NCI-H187 (cell line): ENCODE measurements around the gene SPRED2.

Experiments
- DNase-seq, 2 experiments: peaks; one replicate each; lab custom pipeline; 2025; lab: John Stamatoyannopoulos, UW

SPRED2 gene

DNA sequence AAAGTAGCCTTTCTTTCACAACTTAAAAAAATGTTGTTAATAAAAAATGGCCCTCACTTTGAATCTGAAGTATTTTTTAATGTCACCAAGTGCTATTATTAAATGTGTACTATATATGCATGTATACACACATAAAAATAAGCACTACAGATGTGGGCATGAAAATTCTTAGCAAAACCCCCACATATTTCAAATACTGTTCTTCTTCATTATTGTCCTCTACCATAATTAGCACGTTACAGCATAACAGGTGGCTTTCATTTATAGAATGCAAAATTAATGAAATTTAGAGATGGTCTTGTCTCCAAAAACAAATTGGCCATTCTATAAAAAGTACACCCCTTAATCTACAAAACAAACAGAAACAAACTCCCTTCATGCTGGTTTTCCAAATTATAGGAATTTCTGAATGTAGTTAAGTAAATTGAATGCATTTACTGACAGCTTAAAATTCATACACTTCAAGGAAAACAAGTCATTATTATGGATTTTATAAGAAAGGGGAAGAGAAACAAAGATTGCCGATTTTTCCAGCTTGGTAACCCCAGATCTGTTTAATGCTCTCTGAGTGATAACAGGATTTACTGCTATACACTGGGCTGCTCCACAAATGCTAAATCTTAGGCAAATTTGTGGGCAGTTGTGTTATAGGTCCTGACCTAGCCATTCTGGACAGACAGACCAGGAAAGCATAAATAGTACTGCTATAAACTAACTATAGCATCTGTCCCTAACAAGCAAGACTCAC, 67.2 kb downstream of the SPRED2 start:
- DNase-seq = no peak

DNA sequence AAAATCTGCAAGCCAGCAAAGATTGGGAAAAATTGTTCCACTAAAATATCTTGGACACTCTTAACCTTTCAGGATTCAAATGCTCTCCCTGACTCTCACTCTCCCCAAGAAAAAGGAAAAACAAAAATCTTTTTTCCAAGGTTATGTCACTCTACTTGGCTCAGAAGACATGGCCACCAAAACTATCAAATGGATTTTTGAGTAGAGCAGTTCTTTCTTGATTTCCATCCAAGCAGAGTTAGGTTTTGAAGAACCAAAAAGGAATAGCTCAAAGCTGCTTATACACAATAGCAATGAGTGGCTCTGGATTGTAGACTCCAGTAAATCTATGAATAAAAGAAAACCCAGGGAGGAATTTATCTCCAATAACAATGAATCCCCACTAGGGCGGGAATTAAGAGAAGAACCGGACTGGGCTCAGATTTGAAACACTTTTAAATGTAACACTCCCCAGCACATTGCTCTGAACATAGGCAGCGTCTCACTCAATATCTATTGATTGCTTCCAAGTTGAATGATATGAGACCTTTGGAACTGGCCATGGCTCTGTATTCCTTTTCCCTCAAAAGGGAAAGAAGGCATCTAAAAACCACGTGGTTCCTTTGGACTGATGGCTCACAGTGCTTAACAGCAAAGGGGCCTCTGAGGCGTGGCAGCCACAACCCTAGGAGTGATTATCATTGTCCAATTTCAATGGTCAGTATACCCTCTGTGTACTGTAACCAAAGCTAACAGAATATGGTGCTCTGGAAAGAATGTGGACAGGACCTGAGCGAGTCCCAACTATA, 68.3 kb downstream of the SPRED2 start:
- no peak for DNase-seq

DNA sequence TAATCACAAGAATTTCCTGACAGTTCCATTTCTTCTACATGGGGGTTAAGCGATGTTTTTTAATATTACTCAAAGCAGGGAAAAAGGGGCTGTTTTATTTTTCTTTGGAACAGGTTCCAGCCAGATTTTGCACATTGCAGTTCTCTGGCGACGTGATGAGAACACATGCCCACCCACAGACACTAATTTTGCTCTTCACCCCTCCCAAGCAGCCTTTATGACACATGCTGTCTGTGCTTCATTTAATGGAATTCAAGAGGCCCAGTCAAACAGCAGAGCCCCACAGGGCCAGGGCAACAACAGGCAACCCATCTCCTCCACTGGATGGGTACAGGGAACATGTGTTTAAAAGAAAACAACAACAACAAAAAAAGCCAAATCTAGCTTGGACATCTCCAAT, 70.8 kb downstream of the SPRED2 start:
- DNase-seq = no peak

DNA sequence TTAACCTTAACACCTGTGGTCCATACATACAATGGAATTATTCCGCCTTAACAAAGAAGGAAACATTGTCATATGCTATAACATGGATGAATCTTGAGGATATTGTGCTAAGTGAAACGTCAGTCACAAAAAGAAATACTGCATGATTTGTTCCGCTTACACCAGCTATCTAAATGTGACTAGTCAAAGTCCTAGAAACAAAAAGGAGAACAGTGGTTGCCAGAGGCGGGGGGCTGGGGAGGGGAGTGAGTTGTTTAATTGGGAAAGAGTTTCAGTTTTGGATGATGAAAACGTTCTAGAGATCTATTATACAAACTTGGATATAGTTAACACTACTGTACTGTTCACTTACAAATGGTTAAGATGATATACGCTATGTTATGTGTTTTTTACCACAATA, 72.0 kb downstream of the SPRED2 start:
- DNase-seq = no peak

DNA sequence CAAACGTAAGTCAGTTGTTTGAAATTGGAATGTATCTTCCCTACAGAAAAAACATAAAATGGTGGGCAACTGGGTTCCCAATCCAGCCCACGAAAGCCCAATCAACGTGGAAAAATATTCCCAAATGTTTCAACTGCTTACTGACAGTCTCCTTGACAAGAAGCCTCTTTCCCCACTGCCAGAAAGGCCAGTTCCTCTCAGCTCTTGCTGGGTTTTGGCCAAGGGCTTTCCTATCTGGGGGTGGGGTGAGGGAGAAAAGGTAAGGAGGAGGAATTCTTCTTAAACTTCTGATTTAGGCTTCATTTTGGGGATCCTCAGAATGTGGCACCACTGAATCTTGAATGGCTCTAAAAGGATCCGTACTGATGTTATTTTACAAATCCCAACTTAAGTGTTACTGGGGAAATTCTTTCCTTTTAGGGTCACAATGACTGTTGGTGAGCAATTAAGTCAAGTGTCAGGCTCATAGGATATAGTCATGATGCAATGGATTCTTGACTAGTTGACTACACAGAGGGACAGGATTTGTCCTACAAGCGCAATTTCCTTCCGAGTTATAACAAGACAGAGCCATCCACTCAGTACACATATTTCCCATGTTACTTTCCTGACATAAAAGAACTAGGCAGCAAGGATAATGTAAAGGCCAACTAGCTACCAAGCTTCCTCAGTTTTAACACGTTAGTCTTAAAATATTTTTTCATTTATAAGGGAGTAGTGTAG, 73.6 kb downstream of the SPRED2 start:
- DNase-seq = no peak

DNA sequence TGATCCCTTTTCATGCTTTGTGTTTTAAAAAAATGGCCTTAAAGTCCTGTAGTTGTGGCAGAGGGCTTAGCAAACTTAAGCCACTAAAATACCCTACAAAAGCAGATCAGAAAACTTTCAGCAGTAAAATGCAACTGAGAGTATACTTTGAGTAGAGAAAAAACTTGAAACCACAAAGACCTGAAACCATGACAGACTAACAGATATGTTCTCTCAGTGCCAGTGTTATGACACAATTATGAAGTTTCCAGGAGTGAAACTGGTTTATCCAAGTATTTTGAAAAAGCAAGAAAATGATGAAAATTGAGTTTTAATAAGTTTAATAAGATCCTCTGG, 74.5 kb downstream of the SPRED2 start:
- no peak for DNase-seq

DNA sequence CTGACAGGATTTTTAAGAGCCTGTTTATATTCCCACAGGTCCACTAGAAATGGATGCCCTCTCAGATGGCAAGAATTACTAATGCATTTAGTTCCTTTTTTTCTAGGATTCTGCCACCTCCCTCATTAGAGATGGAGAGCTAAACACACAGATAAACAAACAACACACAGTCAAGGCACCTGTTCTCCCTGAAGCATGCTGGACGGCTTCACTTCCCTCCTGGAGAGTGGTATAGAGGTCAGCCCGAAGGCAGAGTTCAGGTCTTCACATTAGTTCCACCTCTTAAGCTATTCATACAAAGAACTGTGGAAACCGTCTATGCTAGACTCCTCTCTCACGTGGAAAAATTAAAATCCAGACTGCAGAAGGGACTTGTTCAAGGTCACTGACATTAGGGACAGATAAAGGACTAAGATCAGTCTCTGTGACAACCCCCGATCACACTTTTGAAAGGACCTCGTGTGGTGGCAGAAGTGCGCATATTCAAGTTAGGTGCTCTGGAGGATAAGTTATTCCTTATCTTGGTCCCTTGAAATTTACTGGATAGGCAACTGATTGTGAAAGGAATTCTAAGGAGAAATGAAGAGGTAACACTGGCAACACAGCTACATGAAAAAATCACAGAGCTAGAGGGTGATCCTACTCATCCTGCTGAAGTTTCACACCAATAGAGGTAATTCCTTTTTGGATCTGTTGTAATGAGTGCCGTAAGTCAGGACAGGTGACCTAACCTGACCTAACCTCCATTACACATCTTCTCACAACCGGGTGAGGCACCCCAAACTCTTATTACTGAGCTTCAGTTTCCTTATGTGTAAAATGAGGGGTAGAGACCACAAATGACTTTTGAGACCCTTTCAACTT, 75.1 kb downstream of the SPRED2 start:
- DNase-seq = no peak

DNA sequence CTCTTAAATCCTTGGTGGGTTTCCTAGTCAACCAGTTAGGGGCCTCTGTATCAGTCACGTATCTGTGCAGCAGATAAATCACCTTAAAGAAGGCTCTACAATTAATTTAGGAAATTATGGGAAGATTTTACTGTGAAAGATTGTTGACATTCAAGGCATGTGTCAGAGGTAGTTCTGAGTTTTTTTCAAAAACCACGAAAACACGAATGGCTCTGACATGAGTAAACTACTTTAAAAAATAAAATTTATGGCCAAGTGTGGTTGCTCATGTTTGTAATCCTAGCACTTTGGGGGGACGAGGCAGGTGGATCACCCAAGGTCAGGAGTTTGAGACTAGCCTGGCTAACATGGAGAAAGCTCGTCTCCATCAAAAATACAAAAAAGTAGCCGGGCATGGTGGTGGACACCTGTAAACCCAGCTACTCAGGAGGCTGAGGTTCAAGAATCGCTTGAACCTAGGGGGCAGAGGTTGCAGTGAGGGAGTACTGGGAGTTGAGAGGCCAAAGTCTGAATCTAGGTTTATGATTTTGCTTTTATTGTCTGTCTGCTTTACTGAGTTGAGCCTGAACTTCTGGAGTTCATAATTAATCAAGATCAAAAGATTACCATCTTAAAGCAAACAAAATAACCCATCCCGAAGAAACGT, 77.1 kb downstream of the SPRED2 start:
- DNase-seq = no peak

DNA sequence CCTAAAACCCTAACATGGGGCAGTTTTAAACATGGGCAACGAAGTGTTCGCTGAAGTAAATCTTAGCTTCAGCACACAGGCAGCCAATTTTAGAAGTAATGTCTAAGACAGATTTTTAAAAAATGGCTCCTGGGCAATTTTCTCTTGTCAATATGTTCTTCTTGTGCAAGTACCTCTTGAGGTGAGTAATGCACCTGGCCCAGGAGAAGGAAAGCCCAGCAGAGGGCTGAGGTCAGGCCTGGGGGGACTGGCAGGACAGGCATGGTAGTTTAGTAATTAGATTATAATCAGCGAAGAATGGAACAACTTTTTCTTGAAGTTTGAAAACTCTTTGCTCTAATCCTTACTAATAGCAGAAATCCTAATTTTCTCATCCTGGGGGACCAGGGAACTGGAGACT, 77.6 kb downstream of the SPRED2 start:
- no peak for DNase-seq

DNA sequence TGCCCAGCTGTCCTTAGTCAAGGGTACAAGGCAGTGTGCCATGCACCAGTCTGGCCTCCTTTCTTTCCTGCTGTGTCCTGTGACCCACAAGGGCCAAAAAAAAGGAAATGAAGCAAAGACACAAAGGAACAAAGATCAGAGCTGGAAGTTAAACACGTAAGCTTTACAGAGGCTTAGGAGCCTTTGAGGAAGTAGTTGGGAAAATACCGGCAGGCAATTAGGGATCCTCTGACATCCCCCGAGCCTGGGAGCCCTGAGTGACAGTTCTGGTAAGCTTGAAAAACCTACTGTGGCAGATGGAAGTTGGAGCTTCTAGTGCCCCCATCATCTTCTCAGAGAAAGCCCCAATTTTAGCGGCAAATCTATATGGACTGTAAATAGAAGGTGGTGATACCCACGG, 78.5 kb downstream of the SPRED2 start:
- DNase-seq = no peak

DNA sequence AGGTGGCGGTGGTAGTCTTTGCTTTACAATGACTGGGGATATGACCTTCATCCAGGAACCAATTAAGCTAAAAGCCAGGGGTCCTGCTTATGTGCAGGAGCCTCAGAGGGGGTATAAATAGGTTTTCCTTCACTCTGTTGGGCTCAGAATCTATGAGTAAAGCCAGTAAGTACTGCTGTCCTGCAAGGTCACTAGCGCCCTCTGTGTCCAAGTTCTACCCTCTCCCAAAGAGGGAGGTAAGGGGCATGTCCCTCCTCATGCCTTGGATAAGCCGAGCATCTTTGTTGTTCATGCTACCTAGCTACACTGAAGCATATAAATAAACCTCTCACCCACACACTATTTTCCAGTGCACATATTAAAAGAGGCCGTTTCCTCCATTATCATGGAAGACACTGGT, 79.4 kb downstream of the SPRED2 start:
- DNase-seq = no peak

DNA sequence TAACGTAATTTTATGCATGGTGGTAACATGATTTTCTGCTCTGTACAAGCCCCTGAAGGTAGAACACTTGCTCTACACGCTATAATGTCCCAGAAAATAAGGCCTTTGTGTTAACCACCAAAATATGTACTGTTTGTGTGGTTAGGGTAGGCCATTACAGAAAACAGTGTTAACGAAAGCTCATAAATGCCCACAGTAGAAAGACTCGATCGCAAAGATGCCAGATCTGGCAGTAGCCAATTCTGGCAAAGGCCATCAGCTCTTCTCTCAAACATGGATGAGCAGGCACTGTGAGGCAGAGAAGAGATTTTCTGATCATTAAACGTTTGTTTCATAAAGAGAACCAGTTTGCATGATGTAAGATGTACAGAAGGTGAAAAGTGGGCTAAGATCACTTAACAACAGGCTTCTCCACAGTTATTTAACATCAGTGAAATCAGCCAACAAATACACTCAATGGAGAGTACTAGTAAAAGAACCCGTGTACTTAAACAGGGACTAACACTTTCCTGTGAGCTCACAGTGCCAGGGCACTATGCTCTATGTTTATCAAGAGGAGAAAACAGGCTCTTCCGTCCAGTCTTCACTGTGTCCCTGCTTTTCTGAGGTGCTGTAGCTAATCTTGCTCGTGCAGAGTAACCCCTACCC, 80.3 kb downstream of the SPRED2 start:
- DNase-seq = no peak

DNA sequence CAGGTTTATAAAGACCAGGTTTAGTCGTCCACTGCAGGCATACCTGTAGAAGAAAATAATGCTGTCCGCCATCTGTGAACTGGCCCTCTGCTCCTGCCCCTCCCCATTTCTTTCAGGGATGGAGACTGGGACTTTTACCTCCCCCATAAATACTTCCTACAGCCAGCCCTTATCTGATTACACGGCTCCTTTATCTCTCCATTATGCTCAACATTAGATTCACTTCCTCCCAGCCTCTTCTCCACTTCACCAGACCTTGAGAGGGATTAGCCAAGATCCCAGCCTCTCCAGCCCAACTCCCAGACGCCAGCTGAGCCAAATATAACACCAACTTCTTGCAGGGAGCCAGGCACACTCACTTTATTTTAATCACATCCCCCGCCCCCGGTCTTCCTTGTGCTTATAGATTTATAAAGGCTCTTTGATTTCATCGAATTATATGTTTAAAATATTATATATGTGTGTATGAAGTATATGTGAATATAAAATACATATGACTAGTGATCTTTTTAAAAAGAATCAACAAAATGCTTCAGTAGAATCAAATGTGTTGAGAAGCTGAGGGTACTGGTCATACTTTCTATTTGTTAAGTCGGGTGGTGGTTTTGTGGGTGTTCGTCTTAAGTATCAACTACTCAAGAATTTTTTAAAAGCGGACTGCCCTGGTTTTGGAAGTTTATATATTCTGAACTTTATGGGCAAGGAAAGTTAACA, 81.0 kb downstream of the SPRED2 start:
- no peak for DNase-seq

DNA sequence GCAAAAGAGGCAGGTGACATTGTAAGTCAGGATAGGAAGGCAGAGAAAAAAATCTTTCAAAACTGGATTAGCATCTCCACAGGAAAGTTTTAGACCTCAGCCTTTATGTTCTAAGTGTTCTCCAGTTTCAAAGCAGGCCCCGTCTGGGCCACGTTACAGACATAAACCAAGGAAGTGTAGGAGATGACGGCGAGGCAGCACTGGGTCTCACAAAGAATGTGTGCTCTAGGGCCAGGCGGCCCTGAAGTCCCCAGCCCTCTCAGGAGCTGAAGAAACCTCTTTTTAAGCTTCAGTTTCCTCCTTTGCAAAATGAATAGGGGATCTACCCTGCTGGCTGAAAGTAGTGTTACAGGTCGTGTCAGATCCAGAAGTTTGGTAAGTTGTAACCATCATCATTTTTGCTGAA, 81.7 kb downstream of the SPRED2 start:
- DNase-seq = no peak

DNA sequence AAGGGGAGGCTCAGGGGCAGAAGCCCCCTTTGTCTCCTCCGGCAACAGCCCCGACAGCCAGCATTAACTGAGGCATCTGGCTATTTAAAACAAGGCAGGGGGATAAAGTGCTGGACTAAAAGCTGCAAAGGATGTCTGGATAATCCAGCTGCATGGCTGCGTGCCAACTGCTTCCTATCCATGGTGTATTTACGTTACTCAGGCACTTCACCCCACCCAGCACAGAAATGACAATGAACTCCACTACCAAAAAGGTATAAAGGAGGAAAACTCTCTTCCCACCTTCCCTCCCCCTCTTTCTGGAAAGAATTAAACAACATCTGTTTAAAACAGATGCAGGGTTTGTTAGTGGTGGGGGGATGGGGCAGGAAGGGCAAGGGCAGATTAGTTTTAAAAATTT, 82.5 kb downstream of the SPRED2 start:
- DNase-seq = peak; percentile 24 to 34

DNA sequence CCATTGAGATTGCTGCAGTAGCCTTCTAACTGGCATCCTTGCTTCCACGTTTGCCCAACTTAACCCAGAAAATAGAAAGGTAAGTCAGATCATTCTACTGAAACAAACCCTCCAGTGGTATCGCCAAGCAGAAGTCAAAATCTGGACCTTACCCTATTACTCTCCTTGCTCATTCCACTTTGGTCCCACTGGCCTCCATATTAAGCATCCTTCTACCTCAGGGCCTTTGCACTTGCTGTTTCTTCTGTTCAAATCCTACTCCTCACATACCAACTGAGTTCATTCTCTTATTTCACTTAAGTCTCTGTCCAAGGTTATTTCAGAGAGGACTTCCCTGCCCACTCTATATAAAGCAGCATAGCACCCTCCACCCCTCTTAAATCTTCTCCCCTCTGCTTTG, 84.5 kb downstream of the SPRED2 start:
- no peak for DNase-seq

DNA sequence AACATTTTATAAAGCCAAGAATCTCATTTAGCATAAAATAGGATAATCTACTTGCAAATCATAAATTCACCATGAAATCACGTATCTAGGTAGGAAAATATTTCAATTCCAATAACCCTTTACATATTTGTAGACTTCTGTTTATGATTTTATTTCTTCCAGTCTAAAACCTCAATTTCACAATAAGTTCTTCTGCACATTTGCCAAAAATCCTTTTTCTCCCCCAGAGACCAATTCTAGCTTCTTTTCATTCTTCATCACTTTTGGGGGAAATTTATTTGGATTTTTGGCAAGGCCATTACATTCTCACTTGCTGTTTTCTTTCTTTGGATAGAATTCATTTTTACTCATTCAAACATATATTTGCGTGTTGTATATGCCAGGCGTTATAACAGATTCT, 86.8 kb downstream of the SPRED2 start:
- DNase-seq = no peak

DNA sequence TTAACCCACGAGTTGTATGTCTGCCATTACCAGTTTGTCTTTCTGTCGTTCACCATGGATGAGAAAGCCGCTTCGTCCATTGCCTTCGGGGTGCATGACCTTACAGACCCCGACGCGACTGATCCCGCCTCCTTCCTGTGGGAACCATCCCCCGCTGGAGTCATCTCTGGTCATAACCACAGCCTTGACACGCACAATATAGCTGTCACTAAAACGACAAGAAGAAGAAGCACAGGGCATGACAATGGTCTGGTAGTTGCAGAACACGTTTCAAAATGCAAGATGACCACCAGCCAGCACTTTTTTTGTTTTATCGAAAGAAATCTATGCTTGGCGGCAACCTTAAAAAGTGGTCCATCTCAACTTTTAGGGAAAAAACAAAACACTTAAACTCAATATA, 87.7 kb downstream of the SPRED2 start:
- no peak for DNase-seq

DNA sequence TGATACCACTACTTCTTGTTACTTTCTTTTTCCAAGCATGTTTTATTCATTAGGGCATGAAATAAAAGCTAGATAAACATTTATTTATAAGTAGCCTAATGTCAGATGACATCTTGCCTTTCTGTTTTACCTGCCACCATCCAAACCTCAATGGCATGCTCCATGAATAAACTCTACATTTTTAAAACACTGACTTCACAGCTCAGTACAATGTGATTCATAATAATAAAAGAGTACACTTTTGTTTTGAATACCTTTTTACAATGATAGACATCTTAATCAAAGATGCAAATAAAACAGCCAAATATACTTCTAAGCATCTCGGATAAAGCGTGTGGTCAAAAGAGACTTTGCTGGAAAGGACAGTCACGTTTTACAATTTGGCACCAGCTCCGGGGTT, 88.2 kb downstream of the SPRED2 start:
- DNase-seq = no peak

DNA sequence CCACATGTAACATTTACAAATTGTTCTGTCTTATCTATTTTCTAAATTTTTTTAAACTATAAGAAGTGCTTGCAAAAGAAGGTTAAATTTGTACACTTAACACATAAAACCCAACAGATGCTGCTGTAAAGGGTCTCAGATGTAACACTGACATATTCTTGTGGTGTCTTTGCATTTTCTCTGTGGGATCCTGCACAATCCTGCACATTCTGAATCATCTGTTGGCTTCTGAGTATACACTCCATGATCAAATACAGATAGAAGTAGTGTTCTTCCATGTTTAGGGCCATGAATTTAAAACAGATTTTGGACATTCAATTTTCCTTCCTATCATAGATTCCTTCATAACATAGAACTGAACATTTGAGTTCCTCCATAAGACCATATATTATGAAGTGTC, 89.0 kb downstream of the SPRED2 start:
- no peak for DNase-seq
